ENCODE measurements around the gene PAMR1.

GRCh38 chr11:35515224-35515623 lies 10.2 kb downstream of the PAMR1 start:
- TF ChIP-seq CTCF (IDR thresholded peaks at IDR 0.05): no peak
- TF ChIP-seq EP300 (IDR thresholded peaks at IDR 0.05): no peak
- no peak for TF ChIP-seq POLR2A (IDR thresholded peaks at IDR 0.05)
